Esophagus squamous epithelium (tissue), 5 donors: ENCODE data around the gene ST13. TPM values are rescaled to one million over a fixed set of nuclear protein-coding genes. Genes with fewer than 3 reads are reported as not detected.
"Not testable (repeated sequence)": the region's sequence is repeated elsewhere in the genome, so short reads cannot be mapped to it uniquely, and the experiment has no call there.

ENCODE experiments used
- DNase-seq: peaks from one replicate; lab custom pipeline; 2025; lab: John Stamatoyannopoulos, UW
- H3K27ac ChIP-seq, 4 donors: fragments of 200-600 bp; sonication (generic); one replicate each; pipeline ENCODE4 v1.5.1; 2016 to 2019; ENCODE audit warnings: mild to moderate bottlenecking in 1 of 4
- H3K27me3 ChIP-seq, 4 donors: fragments of 200-600 bp; sonication (generic); 1 replicate in 3 of 4; 2 replicates in 1 of 4; pipeline versions ENCODE4 v1.5.1 to v1.6.0; 2017 to 2021; ENCODE audit warnings: antibody characterized with exemption in 1 of 4
- H3K36me3 ChIP-seq, 3 donors: fragments of 200-600 bp; sonication (generic); one replicate each; pipeline ENCODE4 v1.5.1; 2016 to 2019
- H3K4me1 ChIP-seq, 3 donors: fragments of 200-600 bp; sonication (generic); one replicate each; pipeline ENCODE4 v1.5.1; 2017 to 2019
- H3K4me3 ChIP-seq, 4 donors: fragments of 200-600 bp; sonication (generic); 1 replicate in 3 of 4; 2 replicates in 1 of 4; pipeline ENCODE4 v1.5.1; 2016 to 2019; ENCODE audit warnings: mild to moderate bottlenecking in 2 of 4, moderate library complexity in 1 of 4
- H3K9me3 ChIP-seq, 3 donors: fragments of 200-600 bp; sonication (generic); one replicate each; pipeline ENCODE4 v1.5.1; 2016 to 2019
- POLR2A ChIP-seq, 4 donors: fragments of 450-650 bp; IDR thresholded peaks; one replicate each; pipeline ENCODE4 v1.6.1; 2017; ENCODE audit warnings: antibody characterized with exemption in 4 of 4, mild to moderate bottlenecking in 4 of 4, moderate library complexity in 3 of 4
- WGBS, 2 donors: methylation state at CpG; one replicate each; pipeline ENCODE4 v1.1.5; 2018; 5-methylcytosine and 5-hydroxymethylcytosine counted together
- intact Hi-C: fragments of 100-400 bp; cut with DNase I; formaldehyde crosslinking; loops from one replicate; pipeline ENCODE4 v1.15.0; 2022
- total RNA-seq, 4 donors: library from RNA; depleted of rRNA; stranded (reverse); fragments of >200 nt; gene quantifications; one replicate each; pipeline ENCODE4 v1.1.0, GENCODE V29; 2016
- TF ChIP-seq, protein P1 (sequence below), 6 experiments: fragments of 450-650 bp in 4 of 6; fragments of 200-600 bp in 2 of 6; sonication (generic) in 2 of 6; IDR thresholded peaks; one replicate each; pipeline ENCODE4 v1.5.1; 2016 to 2019; ENCODE audit warnings: antibody characterized with exemption in 6 of 6, mild to moderate bottlenecking in 4 of 6, moderate library complexity in 4 of 6
- donor health status: DM: yes; HTN: yes; CAD: no.

ST13 gene
- total RNA-seq, 4 donors from 2014 or later = 56.2 to 189 (median 104) TPM

GRCh38 chr22:40874016-40874415, 17.6 kb upstream of the ST13 start:
- WGBS, 2 donors = 92 to 95% methylated on average over 3 of the region's 3 CpGs
- intact Hi-C loops = no loop called here
- H3K4me1 ChIP-seq = no peaks in the 10 kb centered on the region
- no peaks in the 10 kb centered on the region for H3K9me3 ChIP-seq
- DNase-seq = no peak
- no peaks in the 10 kb centered on the region for H3K27me3 ChIP-seq
- no peak overlapping the region for H3K27ac ChIP-seq
- H3K4me3 ChIP-seq = no peak overlapping the region
- TF ChIP-seq, protein P1, sequence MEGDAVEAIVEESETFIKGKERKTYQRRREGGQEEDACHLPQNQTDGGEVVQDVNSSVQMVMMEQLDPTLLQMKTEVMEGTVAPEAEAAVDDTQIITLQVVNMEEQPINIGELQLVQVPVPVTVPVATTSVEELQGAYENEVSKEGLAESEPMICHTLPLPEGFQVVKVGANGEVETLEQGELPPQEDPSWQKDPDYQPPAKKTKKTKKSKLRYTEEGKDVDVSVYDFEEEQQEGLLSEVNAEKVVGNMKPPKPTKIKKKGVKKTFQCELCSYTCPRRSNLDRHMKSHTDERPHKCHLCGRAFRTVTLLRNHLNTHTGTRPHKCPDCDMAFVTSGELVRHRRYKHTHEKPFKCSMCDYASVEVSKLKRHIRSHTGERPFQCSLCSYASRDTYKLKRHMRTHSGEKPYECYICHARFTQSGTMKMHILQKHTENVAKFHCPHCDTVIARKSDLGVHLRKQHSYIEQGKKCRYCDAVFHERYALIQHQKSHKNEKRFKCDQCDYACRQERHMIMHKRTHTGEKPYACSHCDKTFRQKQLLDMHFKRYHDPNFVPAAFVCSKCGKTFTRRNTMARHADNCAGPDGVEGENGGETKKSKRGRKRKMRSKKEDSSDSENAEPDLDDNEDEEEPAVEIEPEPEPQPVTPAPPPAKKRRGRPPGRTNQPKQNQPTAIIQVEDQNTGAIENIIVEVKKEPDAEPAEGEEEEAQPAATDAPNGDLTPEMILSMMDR (IDR thresholded peaks at IDR 0.05) = no peak
- TF ChIP-seq POLR2A (IDR thresholded peaks at IDR 0.05) = no peak
- peaks cover 0 to 79% (median 0%) of the 10 kb centered on the region in 3 donors for H3K36me3 ChIP-seq

DNA sequence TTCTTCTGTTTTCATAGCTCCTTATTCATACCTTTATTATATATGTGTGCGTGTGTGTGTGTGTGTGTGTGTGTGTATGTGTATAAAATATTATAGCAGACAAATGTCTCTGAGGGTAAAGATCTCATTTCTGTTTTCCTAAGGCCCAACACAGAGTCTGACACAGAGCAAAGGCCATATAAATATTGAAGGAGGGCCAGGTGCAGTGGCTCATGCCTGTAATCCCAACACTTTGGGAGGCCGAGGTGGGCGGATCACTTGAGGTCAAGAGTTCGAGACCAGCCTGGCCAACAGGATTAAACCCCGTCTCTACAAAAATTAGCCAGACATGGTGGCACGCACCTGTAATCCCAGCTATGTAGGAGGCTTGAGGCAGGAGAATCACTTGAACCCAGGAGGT, 11.9 kb upstream of the ST13 start:
- intact Hi-C loops, DNase-seq: not testable (repeated sequence)
- WGBS, 2 donors = 66 to 88% methylated on average over 6 of the region's 6 CpGs

DNA sequence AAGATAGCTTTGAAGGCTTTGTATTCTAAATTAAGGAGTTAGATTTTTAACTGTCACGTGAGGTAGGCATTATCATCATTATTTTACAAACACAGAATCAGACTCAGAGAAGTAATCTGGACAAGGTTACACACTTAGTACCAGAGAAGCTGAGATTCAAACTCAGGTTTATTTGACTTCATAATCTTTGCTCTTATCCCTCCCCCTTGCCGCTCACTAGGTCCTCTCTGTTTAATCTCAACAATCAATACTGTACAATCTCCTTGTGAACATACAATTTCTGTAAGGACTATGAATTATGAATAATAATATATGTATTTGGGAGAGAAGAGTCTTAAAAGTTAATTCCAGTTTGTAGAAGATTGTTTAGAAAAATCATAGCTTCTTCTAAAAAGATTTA, 10.7 kb upstream of the ST13 start:
- no peaks in the 10 kb centered on the region for H3K9me3 ChIP-seq
- H3K36me3 ChIP-seq = peaks cover 0 to 30% (median 0%) of the 10 kb centered on the region in 3 donors
- intact Hi-C loops = no loop called here
- WGBS, 2 donors = 92% methylated on average over 2 of the region's 2 CpGs
- DNase-seq = no peak
- H3K27ac ChIP-seq = no peak overlapping the region
- H3K27me3 ChIP-seq = no peaks in the 10 kb centered on the region
- no peak for TF ChIP-seq POLR2A (IDR thresholded peaks at IDR 0.05)
- TF ChIP-seq, protein P1 (IDR thresholded peaks at IDR 0.05) = no peak
- no peaks in the 10 kb centered on the region for H3K4me1 ChIP-seq
- no peak overlapping the region for H3K4me3 ChIP-seq

More for the DNA sequence above, 11.9 kb upstream of the ST13 start:
- not testable (repeated sequence) for H3K4me1 ChIP-seq, H3K27me3 ChIP-seq, H3K27ac ChIP-seq, H3K9me3 ChIP-seq, H3K4me3 ChIP-seq
- peaks cover 0 to 41% (median 0%) of the 10 kb centered on the region in 3 donors for H3K36me3 ChIP-seq

- peaks cover 0 to 22% (median 0%) of the 10 kb centered on the region in 3 donors for H3K36me3 ChIP-seq
- intact Hi-C loops = no loop called here
- H3K9me3 ChIP-seq = no peaks in the 10 kb centered on the region
- no peak overlapping the region for H3K27ac ChIP-seq
- 93 to 100% methylated on average over 2 of the region's 2 CpGs for WGBS, 2 donors
- H3K27me3 ChIP-seq = no peaks in the 10 kb centered on the region
- H3K4me3 ChIP-seq = no peak overlapping the region
- peaks cover 7 to 17% (median 8%) of the 10 kb centered on the region in 3 donors for H3K4me1 ChIP-seq
- TF ChIP-seq, protein P1 (IDR thresholded peaks at IDR 0.05) = no peak
- no peak for TF ChIP-seq POLR2A (IDR thresholded peaks at IDR 0.05)
- no peak for DNase-seq
Measured at GRCh38 chr22:40862537-40862936, 6.1 kb upstream of the ST13 start.

GRCh38 chr22:40862013-40862412, 5.6 kb upstream of the ST13 start, which contains the start of gene DNAJB7:
TSS of gene DNAJB7 (minus strand) at chr22:40862113. CDS start at chr22:40861994, 119 bp downstream.
- peaks cover 0 to 22% (median 0%) of the 10 kb centered on the region in 3 donors for H3K36me3 ChIP-seq
- DNase-seq = no peak
- intact Hi-C loops = no loop called here
- peaks cover 7 to 18% (median 8%) of the 10 kb centered on the region in 3 donors for H3K4me1 ChIP-seq
- no peak for TF ChIP-seq POLR2A (IDR thresholded peaks at IDR 0.05)
- TF ChIP-seq, protein P1 (IDR thresholded peaks at IDR 0.05) = no peak
- no peak within 1 kb of the TSS for H3K4me3 ChIP-seq
- WGBS, 2 donors = 87 to 93% methylated on average over 3 of the region's 3 CpGs
- no peak within 1 kb of the TSS for H3K27ac ChIP-seq
- no peaks in the 10 kb centered on the region for H3K27me3 ChIP-seq
- H3K9me3 ChIP-seq = no peaks in the 10 kb centered on the region
